Measurements from ENCODE around the gene ITGB2.
"Not testable (repeated sequence)": the region's sequence is repeated elsewhere in the genome, so short reads cannot be mapped to it uniquely, and the experiment has no call there.

The ITGB2 gene

DNA sequence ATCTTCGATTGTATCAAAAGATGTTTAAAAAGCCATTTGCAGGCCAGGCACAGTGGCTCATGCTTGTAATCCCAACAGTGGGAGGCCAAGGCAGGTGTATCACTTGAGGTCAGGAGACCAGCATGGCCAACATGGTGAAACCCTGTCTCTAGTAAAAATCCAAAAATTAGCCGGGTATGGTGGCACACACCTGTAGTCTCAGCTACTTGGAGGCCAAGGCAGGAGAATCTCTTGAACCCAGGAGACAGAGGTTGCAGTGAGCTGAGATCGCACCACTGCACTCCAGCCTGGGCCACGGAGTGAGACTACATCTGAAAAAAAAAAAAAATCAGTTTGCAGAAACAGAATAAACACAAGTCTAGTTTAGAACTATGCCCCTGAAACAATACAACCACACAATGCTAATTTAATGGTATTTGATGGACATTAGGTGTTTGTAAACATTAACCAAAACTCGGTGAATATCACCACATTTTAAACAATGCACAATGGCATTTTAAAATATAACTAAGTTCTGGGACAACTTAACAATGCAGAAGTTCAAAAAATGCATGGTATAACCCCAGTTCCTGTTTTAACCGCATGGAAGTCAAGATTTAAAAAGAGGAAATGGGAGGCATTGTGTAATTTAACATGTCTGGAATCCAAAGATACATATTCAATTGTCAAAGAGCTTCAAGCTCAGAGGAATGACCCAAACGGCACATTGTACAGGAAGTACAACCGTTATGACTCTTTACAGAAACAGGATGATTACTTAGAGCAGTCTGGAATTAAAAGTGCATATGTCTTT, 40.1 kb downstream of the ITGB2 start:
- DNase-seq, result no peak

GRCh38 chr21:44879238-44879637, 41.5 kb downstream of the ITGB2 start:
- DNase-seq, result not testable (repeated sequence)

DNA sequence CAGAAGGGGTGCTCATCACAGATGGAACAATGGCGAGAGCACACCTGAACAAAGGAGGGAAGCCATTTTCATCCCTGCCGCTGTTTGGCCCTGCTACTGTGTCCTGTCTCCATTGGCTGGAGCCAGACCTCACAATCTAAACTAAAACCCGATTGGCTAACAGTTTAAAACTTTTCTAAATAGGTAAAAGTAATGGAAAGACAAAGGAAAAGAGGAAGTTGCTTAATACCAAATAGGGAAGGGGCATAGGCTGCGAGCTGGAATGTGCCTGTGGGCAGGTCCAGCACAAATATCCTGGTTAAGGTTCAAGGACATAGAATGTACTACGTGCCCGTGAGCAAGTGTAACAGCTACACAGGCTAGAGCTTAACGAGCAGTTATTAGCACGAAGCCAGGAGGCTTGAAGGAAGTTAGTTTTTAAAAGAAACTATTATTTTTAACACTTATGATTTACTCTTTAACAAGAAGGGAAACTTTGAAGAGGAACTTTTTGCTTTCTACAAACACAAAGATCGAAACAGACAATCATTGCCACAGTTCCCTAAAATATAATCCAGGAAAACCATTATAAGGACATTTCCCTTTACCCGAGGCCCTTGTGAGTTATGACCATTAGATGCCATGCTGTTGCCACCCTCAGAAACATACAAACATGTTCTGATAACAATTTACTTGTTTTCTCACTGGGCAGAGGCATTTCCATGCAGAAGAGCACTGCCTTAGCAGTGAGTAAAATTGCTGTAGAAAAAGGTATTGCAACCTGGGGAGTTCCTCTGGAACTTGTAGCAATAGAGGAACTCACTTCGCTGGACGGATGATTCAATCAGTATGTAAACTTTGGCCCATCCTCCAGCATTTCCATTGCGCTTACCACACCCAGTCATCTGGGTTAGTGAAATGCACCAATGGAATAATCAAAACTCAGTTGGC, 42.4 kb downstream of the ITGB2 start:
- no peak for DNase-seq

- DNase-seq, result no peak
These were observed 43.7 kb downstream of the ITGB2 start for GRCh38 chr21:44876849-44877575.

- DNase-seq, result no peak
These were observed 45.4 kb downstream of the ITGB2 start for GRCh38 chr21:44875316-44875700.

- DNase-seq, result no peak
These were observed 46.0 kb downstream of the ITGB2 start for GRCh38 chr21:44874497-44875315.

DNA sequence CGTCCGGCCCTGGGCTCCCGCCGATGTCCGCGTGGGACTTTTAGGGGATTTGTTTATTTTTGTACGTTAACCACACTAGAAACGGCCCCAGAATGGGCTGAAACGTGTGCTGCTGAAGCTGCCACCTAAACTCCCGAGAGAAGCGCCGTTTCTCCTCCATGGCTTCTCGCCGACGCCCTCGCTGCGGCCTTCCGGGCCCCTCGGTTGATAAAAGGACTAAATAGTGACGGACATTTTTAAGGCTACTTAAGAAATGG, 46.5 kb downstream of the ITGB2 start:
- no peak for DNase-seq

GRCh38 chr21:44873356-44874239, 47.1 kb downstream of the ITGB2 start, which contains the start of gene PTTG1IP:
TSS of gene PTTG1IP (minus strand) at chr21:44873690. CDS start at chr21:44873616, 74 bp downstream.
- DNase-seq, result peak; percentile 92

GRCh38 chr21:44872649-44873355, 47.9 kb downstream of the ITGB2 start:
- no peak for DNase-seq

DNA sequence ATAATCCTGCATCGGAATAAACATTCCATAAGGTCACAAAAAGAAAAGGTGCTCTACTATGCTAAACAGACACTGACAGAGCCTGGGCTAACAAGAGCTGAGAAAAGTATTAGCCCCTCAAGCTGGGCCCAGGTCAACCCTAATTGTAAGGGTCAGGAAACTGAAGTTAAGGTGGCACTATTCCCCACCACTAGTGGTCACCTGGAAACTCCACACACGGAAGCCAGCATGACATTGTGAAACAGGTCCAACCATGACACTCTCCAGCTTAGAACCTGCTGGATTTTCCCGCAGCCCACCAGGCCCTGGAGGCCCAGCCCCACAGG, 48.4 kb downstream of the ITGB2 start:
- no peak for DNase-seq

DNA sequence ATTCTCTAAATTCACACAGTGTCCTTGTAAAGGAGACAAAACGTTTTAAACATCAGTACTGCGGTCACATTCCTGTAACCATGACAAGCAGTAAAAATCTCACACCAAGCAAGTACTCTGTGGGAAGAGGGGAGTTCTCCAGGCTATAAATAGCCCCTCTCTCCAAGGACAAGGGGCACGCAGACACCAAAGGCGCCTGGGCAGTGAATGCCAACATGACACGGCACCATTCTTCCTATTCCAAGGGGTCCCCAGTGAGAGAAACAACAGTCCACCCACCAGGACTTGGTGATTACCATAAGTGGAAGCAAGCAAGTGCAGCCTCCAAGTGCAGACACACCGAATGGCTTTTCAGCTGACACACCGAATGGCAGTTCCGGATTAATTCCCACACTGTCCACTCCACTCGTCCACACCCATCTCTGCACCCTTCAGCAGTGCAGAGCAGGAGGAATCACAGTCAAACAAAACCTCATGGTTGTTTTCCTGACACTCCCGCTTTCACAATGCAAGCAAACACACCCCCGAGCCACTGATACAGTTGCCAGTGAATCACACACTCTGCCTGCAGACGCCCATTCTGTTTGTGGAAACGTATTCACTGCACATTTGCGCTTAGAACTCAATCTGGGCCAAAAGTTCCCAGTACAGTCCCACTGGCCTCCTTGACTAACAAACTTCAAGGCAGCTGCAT, 49.0 kb downstream of the ITGB2 start:
- DNase-seq, result no peak

DNA sequence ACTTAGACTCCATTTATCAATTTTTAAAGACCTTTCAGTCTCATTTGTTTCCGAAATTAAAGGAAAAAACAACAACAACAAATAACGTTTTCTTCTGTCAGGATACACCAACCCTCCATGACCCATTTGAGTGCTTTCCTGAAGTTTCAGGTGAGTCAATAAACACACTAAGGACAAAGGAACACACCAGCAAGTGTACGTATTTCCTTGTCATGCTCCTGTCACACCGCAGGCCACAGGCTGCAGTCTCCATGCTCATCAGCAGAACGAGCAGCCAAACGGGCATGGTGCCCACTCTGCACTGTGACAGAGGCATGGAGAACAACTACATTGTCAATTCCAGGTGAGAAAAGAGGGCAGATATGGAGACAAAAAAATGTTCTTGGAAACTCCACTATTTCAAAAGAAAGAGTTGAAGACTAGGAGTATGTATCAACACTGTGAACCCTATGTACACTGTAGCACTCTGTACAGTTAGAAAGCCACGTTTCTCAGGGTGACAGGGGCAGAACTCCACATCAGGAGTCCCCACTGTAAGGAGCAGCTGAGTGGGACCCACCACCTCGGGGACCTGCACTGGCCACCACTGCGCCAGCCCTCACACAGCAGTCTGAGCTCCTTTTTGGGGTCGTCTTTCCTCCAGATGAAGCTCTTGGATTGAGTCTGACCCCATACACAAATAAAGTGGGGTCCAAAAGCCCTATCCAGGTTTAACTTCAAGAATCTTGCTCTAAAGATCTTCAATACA, 49.8 kb downstream of the ITGB2 start:
- DNase-seq, result no peak

- DNase-seq, result no peak
These were observed 50.6 kb downstream of the ITGB2 start for GRCh38 chr21:44869781-44870747.

DNA sequence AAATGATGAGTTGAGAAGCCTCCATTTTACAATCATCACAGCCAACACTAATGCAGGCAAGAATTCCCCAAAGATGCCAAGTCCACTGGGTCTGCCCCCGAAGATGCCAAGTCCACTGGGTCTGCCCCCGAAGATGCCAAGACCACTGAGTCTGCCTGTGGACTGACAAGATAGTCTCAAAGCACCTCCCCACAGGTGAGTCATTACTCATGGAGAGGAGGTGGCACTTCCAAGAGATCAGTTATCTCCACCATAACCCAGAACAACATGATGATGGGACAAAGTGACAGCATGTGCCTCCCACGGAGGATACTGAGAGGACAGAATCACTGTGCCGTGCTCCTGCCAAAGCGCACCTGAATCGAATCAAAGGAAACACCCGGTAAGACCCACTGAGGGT, 52.0 kb downstream of the ITGB2 start:
- no peak for DNase-seq

- no peak for DNase-seq
These were observed 52.5 kb downstream of the ITGB2 start for GRCh38 chr21:44867999-44868700.

GRCh38 chr21:44867464-44867863, 53.2 kb downstream of the ITGB2 start:
- DNase-seq, result no peak

- DNase-seq, result peak; percentile 18
These were observed 53.9 kb downstream of the ITGB2 start for GRCh38 chr21:44866780-44867179.

Data from NCI-H510A treated with DMSO at 0.1 percent for 48 hours (cell line).